Hippocampal formation (tissue), 2 donors: ENCODE results near the gene PDRG1.
A peak's percentile ranks its signal among the peaks of the same experiment; 100 is the strongest.

Source experiments
- DNase-seq, 2 donors: peaks; one replicate each; lab custom pipeline; 2025; lab: John Stamatoyannopoulos, UW

Gene PDRG1

GRCh38 chr20:31951530-31952453, at the start of gene PDRG1:
TSS of gene PDRG1 (minus strand) at chr20:31952046. CDS start at chr20:31951961, 85 bp downstream.
- DNase-seq = peak; percentile 77 to 84

GRCh38 chr20:31998246-31998645, 46.4 kb upstream of the PDRG1 start:
- DNase-seq = no peak

GRCh38 chr20:31996996-31997395, 45.1 kb upstream of the PDRG1 start:
- DNase-seq = no peak

- no peak for DNase-seq
Measured at GRCh38 chr20:31992086-31992485, 40.2 kb upstream of the PDRG1 start.

GRCh38 chr20:31991339-31991705, 39.5 kb upstream of the PDRG1 start:
- DNase-seq = no peak

- no peak for DNase-seq
Measured at GRCh38 chr20:31990641-31991338, 38.9 kb upstream of the PDRG1 start.

- no peak for DNase-seq
Measured at GRCh38 chr20:31989030-31989645, 37.3 kb upstream of the PDRG1 start.

GRCh38 chr20:31988430-31989015, 36.7 kb upstream of the PDRG1 start:
- DNase-seq = no peak

- DNase-seq = no peak
Measured at GRCh38 chr20:31987744-31988143, 35.9 kb upstream of the PDRG1 start.

GRCh38 chr20:31984981-31985471, 33.2 kb upstream of the PDRG1 start:
- no peak for DNase-seq

- DNase-seq = no peak
Measured at GRCh38 chr20:31981784-31982183, 29.9 kb upstream of the PDRG1 start.

- no peak for DNase-seq
Measured at GRCh38 chr20:31979713-31980426, 28.0 kb upstream of the PDRG1 start.

- no peak for DNase-seq
Measured at GRCh38 chr20:31977080-31977479, 25.2 kb upstream of the PDRG1 start.

GRCh38 chr20:31975874-31976273, 24.0 kb upstream of the PDRG1 start:
- no peak for DNase-seq

- DNase-seq = no peak
Measured at GRCh38 chr20:31974951-31975487, 23.2 kb upstream of the PDRG1 start.

GRCh38 chr20:31974296-31974695, 22.4 kb upstream of the PDRG1 start:
- DNase-seq = no peak

- DNase-seq = no peak
Measured at GRCh38 chr20:31972471-31973021, 20.7 kb upstream of the PDRG1 start.

GRCh38 chr20:31969991-31970390, 18.1 kb upstream of the PDRG1 start:
- DNase-seq = no peak

- peak in 1 of 2 donors; percentile 38 for DNase-seq
Measured at GRCh38 chr20:31968291-31969126, 16.7 kb upstream of the PDRG1 start.

- no peak for DNase-seq
Measured at GRCh38 chr20:31967830-31968249, 16.0 kb upstream of the PDRG1 start, which contains the start of gene XKR7. TSS of gene XKR7 (plus strand) at chr20:31968151. CDS start at chr20:31968176, 25 bp downstream.
